HG03280 (cell line): ENCODE results near the gene TMEM240.
"Not testable (repeated sequence)": the region's sequence is repeated elsewhere in the genome, so short reads cannot be mapped to it uniquely, and the experiment has no call there.

Source experiments
- ATAC-seq: cut with Tn5 transposase; IDR thresholded peaks from one replicate; pipeline ENCODE4 v1.9.1; 2021; ENCODE audit warnings: mild to moderate bottlenecking, moderate library complexity; ENCODE audit not compliant: unreplicated experiment

The TMEM240 gene

GRCh38 chr1:1541956-1542765 is 1.7 kb upstream of the TMEM240 start:
- ATAC-seq = no peak

- no peak for ATAC-seq
Measured at GRCh38 chr1:1540818-1541628, 599 bp upstream of the TMEM240 start.

GRCh38 chr1:1539310-1540089 is 924 bp downstream of the TMEM240 start:
- no peak for ATAC-seq

- ATAC-seq = no peak
Measured at GRCh38 chr1:1538989-1539309, 1.5 kb downstream of the TMEM240 start.

GRCh38 chr1:1538334-1538733 is 2.1 kb downstream of the TMEM240 start:
- no peak for ATAC-seq

GRCh38 chr1:1537626-1538250 is 2.7 kb downstream of the TMEM240 start:
- no peak for ATAC-seq

GRCh38 chr1:1536938-1537546 is 3.4 kb downstream of the TMEM240 start:
- ATAC-seq = no peak

GRCh38 chr1:1536019-1536937 is 4.1 kb downstream of the TMEM240 start:
- no peak for ATAC-seq

- ATAC-seq = no peak
Measured at GRCh38 chr1:1535201-1536018, 5.0 kb downstream of the TMEM240 start.

- ATAC-seq = no peak
Measured at GRCh38 chr1:1534401-1535154, 5.8 kb downstream of the TMEM240 start.

GRCh38 chr1:1533894-1534291 is 6.5 kb downstream of the TMEM240 start:
- ATAC-seq = not testable (repeated sequence)

- ATAC-seq = not testable (repeated sequence)
Measured at GRCh38 chr1:1533176-1533893, 7.1 kb downstream of the TMEM240 start.

GRCh38 chr1:1531947-1532346 is 8.5 kb downstream of the TMEM240 start:
- no peak for ATAC-seq

GRCh38 chr1:1529936-1530335 is 10.5 kb downstream of the TMEM240 start:
- no peak for ATAC-seq

- ATAC-seq = no peak
Measured at GRCh38 chr1:1529321-1529720, 11.1 kb downstream of the TMEM240 start.

- no peak for ATAC-seq
Measured at GRCh38 chr1:1528301-1529267, 11.8 kb downstream of the TMEM240 start.
